ENCODE data around the gene FEN1.

GRCh38 chr11:61761440-61762222, 31.1 kb upstream of the FEN1 start:
- TF ChIP-seq EP300 (IDR thresholded peaks at IDR 0.05) (no peak), POLR2A (IDR thresholded peaks at IDR 0.05) (no peak)
